ENCODE data around the gene STIM2.

Gene STIM2

DNA sequence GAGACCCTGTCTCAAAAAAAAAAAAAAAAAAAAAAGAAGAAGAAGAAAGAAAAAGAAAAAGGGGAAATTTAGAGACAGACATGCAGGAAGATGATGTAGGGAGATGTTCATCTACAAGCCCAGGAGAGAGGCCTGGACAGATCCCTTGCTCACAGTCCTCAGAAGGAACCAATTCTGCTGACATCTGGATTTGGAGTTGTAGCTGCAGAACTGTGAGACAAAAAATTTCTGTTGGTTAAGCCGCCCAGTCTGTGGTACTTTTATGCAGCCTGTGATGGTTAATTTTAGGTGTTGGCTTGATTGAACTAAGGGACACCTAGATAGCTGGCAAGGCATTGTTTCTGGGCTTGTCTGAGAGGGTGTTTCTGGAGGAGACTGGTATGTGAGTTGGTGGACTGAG, 10.1 kb upstream of the STIM2 start:
- in situ Hi-C loops (cut with HindIII; ENCODE audit: low sequenced_read_pairs): no loop called here
- TF ChIP-seq, protein P1, sequence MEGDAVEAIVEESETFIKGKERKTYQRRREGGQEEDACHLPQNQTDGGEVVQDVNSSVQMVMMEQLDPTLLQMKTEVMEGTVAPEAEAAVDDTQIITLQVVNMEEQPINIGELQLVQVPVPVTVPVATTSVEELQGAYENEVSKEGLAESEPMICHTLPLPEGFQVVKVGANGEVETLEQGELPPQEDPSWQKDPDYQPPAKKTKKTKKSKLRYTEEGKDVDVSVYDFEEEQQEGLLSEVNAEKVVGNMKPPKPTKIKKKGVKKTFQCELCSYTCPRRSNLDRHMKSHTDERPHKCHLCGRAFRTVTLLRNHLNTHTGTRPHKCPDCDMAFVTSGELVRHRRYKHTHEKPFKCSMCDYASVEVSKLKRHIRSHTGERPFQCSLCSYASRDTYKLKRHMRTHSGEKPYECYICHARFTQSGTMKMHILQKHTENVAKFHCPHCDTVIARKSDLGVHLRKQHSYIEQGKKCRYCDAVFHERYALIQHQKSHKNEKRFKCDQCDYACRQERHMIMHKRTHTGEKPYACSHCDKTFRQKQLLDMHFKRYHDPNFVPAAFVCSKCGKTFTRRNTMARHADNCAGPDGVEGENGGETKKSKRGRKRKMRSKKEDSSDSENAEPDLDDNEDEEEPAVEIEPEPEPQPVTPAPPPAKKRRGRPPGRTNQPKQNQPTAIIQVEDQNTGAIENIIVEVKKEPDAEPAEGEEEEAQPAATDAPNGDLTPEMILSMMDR (IDR thresholded peaks at IDR 0.05; ENCODE audit: low read depth, low read length): no peak
- no peak overlapping the region for H3K4me3 ChIP-seq (ENCODE audit: low read depth, low read length)
- no peak for DNase-seq (ENCODE audit: low read depth, low spot score)

DNA sequence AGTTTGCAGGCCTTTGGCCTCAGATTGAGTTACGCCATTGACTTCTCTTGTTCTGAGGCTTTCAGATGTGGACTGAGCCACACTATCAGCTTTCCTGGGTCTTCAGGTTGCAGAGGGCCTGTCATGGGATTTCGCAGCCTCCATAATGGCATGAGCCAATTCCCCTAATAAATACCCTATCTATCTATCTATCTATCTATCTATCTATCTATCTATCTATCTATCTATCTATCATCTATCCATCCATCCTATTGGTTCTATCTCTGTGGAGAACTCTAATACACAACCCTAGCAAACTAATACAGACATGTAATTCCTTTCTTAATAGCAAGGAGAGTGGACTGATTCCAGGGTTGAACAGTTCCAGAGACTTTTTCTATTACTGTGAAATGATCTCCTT, 9.5 kb upstream of the STIM2 start:
- no peak overlapping the region for H3K4me3 ChIP-seq (ENCODE audit: low read depth, low read length)
- TF ChIP-seq, protein P1 (IDR thresholded peaks at IDR 0.05; ENCODE audit: low read depth, low read length): no peak
- in situ Hi-C loops (cut with HindIII; ENCODE audit: low sequenced_read_pairs): no loop called here
- no peak for DNase-seq (ENCODE audit: low read depth, low spot score)

DNA sequence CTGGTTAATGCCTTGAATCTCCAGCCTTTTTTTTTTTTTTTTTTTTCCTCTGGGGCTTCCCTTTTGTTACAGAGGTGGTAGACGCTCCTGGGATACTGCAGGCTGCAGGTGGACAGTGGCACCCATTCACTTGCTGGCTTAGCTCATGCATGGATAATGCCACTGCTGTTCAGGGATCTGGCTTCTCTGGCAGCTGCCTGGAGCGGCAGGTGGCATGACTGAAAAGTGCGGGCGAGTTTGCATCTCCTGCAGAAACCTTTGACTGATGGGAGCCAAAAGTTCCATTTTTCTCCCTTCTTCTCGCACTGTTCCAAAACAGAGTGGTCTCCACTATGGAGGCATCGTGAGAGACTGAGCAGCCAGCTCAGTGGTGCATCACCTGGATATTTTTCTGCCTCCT, 5.9 kb upstream of the STIM2 start:
- in situ Hi-C loops (cut with HindIII; ENCODE audit: low sequenced_read_pairs): no loop called here
- DNase-seq (ENCODE audit: low read depth, low spot score): no peak
- TF ChIP-seq, protein P1 (IDR thresholded peaks at IDR 0.05; ENCODE audit: low read depth, low read length): no peak
- H3K4me3 ChIP-seq (ENCODE audit: low read depth, low read length): no peak overlapping the region

DNA sequence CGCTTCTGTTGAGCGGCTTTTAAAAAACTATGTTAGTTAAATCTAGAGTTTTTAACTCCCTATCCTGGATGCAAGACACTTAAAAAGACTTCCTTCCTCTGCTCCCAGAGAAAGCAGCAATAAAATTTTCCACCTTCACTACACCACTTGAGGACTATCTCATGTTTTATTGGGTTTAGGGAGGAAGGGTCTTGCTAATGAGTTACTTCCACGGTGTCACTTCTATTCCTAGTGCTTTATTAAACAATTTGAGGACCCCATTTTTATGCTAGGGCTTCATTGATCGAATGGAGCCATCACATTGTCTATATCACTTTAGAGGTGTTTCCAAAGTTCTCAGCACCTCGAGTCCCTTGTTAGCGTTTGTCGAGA, 3.7 kb upstream of the STIM2 start:
- peak; percentile 30 for DNase-seq (ENCODE audit: low read depth, low spot score)
- in situ Hi-C loops (cut with HindIII; ENCODE audit: low sequenced_read_pairs): no loop called here
- H3K4me3 ChIP-seq (ENCODE audit: low read depth, low read length): peak overlapping the region; percentile 81
- TF ChIP-seq, protein P1 (IDR thresholded peaks at IDR 0.05; ENCODE audit: low read depth, low read length): no peak

DNA sequence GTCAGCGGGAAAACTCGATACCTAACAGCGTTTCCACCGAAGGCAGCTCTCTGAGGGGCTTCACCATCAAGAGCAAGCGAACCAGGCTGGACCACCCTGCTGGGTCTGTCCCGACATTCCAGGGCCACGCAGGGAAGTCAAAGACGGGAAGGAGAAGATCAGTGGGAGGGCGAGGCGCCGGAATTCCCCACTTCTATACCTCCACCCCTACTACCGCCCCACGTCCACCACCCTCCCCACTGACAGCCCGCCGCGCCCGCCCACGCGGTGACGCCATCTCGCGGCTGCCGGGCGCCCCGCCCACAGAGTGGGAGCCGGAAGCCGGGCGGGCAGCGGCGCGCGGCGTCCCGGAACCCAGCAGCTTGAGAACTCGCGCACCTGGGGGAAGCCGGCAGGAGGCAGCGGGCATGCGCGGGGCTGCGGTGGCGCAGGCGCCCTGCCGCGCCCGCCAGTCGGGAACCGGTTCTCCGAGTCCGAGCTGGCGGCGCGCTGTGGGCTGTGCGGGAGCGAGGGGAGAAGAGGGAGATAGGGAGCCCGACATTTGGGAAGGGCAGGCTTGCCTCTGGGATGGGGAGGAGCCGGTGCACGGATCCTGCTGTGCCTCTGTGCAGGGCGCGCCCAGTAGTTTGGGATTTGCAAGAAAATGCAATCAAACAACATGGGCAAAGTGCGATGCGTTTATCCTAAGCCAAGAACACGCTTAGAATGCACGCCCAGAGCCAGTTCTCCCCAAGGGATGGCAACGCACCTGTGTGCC, 3.2 kb upstream of the STIM2 start:
- TF ChIP-seq, protein P1 (IDR thresholded peaks at IDR 0.05; ENCODE audit: low read depth, low read length): no peak
- peak; percentile 80 for DNase-seq (ENCODE audit: low read depth, low spot score)
- in situ Hi-C loops (cut with HindIII; ENCODE audit: low sequenced_read_pairs): no loop called here
- H3K4me3 ChIP-seq (ENCODE audit: low read depth, low read length): peak overlapping the region; percentile 81

DNA sequence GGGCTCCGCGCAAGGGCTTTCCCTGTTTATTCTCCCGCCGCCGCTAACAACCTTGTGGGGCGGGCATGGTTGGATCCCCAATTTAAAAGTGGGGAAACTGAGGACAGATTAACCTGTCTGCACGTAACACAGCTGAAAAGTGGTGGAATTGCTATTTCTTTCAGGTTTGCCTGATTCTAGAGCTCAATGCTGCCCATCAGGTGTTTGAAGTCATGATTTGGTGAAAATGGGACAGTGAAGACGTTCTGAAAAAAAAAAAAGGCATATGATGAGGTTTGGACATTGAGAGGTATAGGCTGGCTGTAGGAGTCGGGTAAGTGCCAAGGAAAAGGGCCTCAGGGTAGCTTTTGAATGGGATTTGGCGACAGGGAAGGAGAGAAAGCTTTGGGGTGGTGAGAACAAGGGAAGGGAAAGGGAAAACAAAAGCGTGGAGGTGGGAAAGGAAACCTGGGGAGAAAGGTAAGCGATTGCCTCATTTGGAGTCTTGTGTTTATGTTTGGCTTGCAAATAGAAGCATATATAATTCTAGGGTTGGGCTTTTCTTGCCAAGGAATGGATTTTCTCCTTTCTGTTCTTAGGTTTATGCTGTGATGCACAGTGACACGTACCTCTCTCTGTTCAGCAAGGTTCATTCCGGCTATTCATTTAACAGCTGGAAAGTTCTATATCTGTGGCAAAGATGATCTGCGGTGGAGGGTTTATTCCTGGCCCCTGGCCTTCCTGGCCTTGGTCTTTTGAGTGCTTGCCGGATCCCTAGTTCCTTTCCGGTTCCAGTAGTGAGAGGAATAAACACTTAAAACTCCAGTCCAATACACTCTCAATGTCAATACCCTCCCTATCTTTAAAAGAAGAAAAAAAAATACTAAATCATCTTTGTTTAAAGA, 2.4 kb upstream of the STIM2 start:
- TF ChIP-seq, protein P1 (IDR thresholded peaks at IDR 0.05; ENCODE audit: low read depth, low read length): no peak
- no peak for DNase-seq (ENCODE audit: low read depth, low spot score)
- peak overlapping the region; percentile 81 for H3K4me3 ChIP-seq (ENCODE audit: low read depth, low read length)

More for the DNA sequence above, 2.4 kb upstream of the STIM2 start:
- in situ Hi-C loops (cut with HindIII; ENCODE audit: low sequenced_read_pairs): no loop called here
